ENCODE data around the gene SPATA17.
A peak's percentile ranks its signal among the peaks of the same experiment; 100 is the strongest.

Gene SPATA17

GRCh38 chr1:217899614-217900013 lies 268.5 kb downstream of the SPATA17 start:
- H3K36me3 ChIP-seq (ENCODE audit: insufficient read depth, insufficient read length, low read length), result no peaks in the 10 kb centered on the region
- H3K27me3 ChIP-seq (ENCODE audit: insufficient read depth, insufficient read length), result no peaks in the 10 kb centered on the region
- H3K9ac ChIP-seq (ENCODE audit: insufficient read length, low read depth), result no peak overlapping the region
- no peak overlapping the region for H3K4me3 ChIP-seq (ENCODE audit: insufficient read length, low read depth)
- no peaks in the 10 kb centered on the region for H3K4me1 ChIP-seq (ENCODE audit: insufficient read depth, insufficient read length)
- TF ChIP-seq SUZ12 (IDR thresholded peaks at IDR 0.05; ENCODE audit: extremely low read depth, insufficient read depth, insufficient read length), result no peak
- TF ChIP-seq YY1 (IDR thresholded peaks at IDR 0.05; ENCODE audit: insufficient read depth, insufficient read length), result no peak
- no peak for TF ChIP-seq ZNF274 (IDR thresholded peaks at IDR 0.05; ENCODE audit: low read depth, low read length)
- no peaks in the 10 kb centered on the region for H3K9me3 ChIP-seq (ENCODE audit: insufficient read depth, low read length)
- DNase-seq (ENCODE audit: low read depth, low spot score), result no peak

- Histone ChIP-seq H3K4me3 (ENCODE audit: insufficient read length, low read depth) (no peak overlapping the region), H3K9me3 (ENCODE audit: insufficient read depth, low read length) (no peaks in the 10 kb centered on the region), H3K27me3 (ENCODE audit: insufficient read depth, insufficient read length) (no peaks in the 10 kb centered on the region), H3K4me1 (ENCODE audit: insufficient read depth, insufficient read length) (no peaks in the 10 kb centered on the region), H3K9ac (ENCODE audit: insufficient read length, low read depth) (no peak overlapping the region), H3K36me3 (ENCODE audit: insufficient read depth, insufficient read length, low read length) (no peaks in the 10 kb centered on the region)
- DNase-seq (ENCODE audit: low read depth, low spot score), result no peak
- no peak for TF ChIP-seq ZNF274 (IDR thresholded peaks at IDR 0.05; ENCODE audit: low read depth, low read length)
- TF ChIP-seq YY1 (IDR thresholded peaks at IDR 0.05; ENCODE audit: insufficient read depth, insufficient read length), result no peak
- no peak for TF ChIP-seq SUZ12 (IDR thresholded peaks at IDR 0.05; ENCODE audit: extremely low read depth, insufficient read depth, insufficient read length)
These were observed 276.4 kb downstream of the SPATA17 start for GRCh38 chr1:217907504-217907903.

DNA sequence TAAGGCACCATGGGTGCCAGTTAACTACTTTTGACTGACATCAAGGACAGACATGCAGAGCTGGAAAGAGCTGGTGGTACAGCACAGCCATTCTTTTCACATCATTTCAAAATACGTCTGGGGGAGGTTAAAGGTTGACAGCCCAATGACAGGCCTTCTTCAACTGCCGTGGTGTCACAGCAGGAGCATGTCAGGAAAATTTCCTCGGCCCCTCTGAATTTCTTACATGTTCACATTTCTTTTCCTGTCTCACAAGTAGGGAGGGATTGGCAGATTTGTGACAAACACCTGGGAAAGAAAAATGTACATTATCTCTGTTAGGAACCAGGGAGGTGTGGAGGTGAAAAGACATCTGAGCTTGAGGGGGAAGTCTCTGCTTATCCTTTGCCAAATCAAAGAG lies 279.1 kb downstream of the SPATA17 start:
- no peaks in the 10 kb centered on the region for H3K36me3 ChIP-seq (ENCODE audit: insufficient read depth, insufficient read length, low read length)
- no peaks in the 10 kb centered on the region for H3K27me3 ChIP-seq (ENCODE audit: insufficient read depth, insufficient read length)
- TF ChIP-seq YY1 (IDR thresholded peaks at IDR 0.05; ENCODE audit: insufficient read depth, insufficient read length) (no peak), SUZ12 (IDR thresholded peaks at IDR 0.05; ENCODE audit: extremely low read depth, insufficient read depth, insufficient read length) (no peak)
- no peaks in the 10 kb centered on the region for H3K9me3 ChIP-seq (ENCODE audit: insufficient read depth, low read length)
- H3K9ac ChIP-seq (ENCODE audit: insufficient read length, low read depth), result no peak overlapping the region
- no peaks in the 10 kb centered on the region for H3K4me1 ChIP-seq (ENCODE audit: insufficient read depth, insufficient read length)
- H3K4me3 ChIP-seq (ENCODE audit: insufficient read length, low read depth), result no peak overlapping the region
- DNase-seq (ENCODE audit: low read depth, low spot score), result no peak

GRCh38 chr1:217910791-217911320 lies 279.7 kb downstream of the SPATA17 start:
- DNase-seq (ENCODE audit: low read depth, low spot score), result no peak
- no peaks in the 10 kb centered on the region for H3K27me3 ChIP-seq (ENCODE audit: insufficient read depth, insufficient read length)
- H3K9me3 ChIP-seq (ENCODE audit: insufficient read depth, low read length), result no peaks in the 10 kb centered on the region
- TF ChIP-seq SUZ12 (IDR thresholded peaks at IDR 0.05; ENCODE audit: extremely low read depth, insufficient read depth, insufficient read length), result no peak
- no peak for TF ChIP-seq ZNF274 (IDR thresholded peaks at IDR 0.05; ENCODE audit: low read depth, low read length)
- no peak overlapping the region for H3K4me3 ChIP-seq (ENCODE audit: insufficient read length, low read depth)
- H3K4me1 ChIP-seq (ENCODE audit: insufficient read depth, insufficient read length), result no peaks in the 10 kb centered on the region
- H3K9ac ChIP-seq (ENCODE audit: insufficient read length, low read depth), result no peak overlapping the region
- no peaks in the 10 kb centered on the region for H3K36me3 ChIP-seq (ENCODE audit: insufficient read depth, insufficient read length, low read length)

DNA sequence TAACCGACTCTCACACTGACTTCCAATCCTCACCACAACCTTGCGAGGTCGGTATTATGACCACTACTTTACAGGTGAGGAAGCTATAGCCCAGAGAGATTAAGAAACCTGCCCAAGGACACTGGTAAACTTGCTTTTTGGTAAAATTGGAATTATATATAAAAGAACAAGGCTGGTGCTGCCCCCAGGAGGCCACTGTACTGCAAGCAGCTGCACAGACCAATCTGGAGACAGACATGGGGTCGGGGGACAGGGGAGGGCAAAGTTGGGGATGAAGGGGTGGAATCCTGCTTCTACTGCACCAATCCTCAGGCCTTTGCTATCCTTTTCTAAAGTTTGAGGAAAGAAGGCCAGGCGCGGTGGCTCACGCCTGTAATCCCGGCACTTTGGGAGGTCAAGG lies 280.8 kb downstream of the SPATA17 start:
- no peaks in the 10 kb centered on the region for H3K9me3 ChIP-seq (ENCODE audit: insufficient read depth, low read length)
- H3K27me3 ChIP-seq (ENCODE audit: insufficient read depth, insufficient read length), result no peaks in the 10 kb centered on the region
- no peaks in the 10 kb centered on the region for H3K36me3 ChIP-seq (ENCODE audit: insufficient read depth, insufficient read length, low read length)
- TF ChIP-seq SUZ12 (IDR thresholded peaks at IDR 0.05; ENCODE audit: extremely low read depth, insufficient read depth, insufficient read length) (no peak), YY1 (IDR thresholded peaks at IDR 0.05; ENCODE audit: insufficient read depth, insufficient read length) (no peak), ZNF274 (IDR thresholded peaks at IDR 0.05; ENCODE audit: low read depth, low read length) (no peak)
- H3K4me1 ChIP-seq (ENCODE audit: insufficient read depth, insufficient read length), result no peaks in the 10 kb centered on the region
- no peak overlapping the region for H3K4me3 ChIP-seq (ENCODE audit: insufficient read length, low read depth)
- peak; percentile 13 for DNase-seq (ENCODE audit: low read depth, low spot score)
- H3K9ac ChIP-seq (ENCODE audit: insufficient read length, low read depth), result no peak overlapping the region

- no peak overlapping the region for H3K4me3 ChIP-seq (ENCODE audit: insufficient read length, low read depth)
- H3K36me3 ChIP-seq (ENCODE audit: insufficient read depth, insufficient read length, low read length), result no peaks in the 10 kb centered on the region
- no peaks in the 10 kb centered on the region for H3K4me1 ChIP-seq (ENCODE audit: insufficient read depth, insufficient read length)
- H3K9ac ChIP-seq (ENCODE audit: insufficient read length, low read depth), result no peak overlapping the region
- no peaks in the 10 kb centered on the region for H3K9me3 ChIP-seq (ENCODE audit: insufficient read depth, low read length)
- TF ChIP-seq ZNF274 (IDR thresholded peaks at IDR 0.05; ENCODE audit: low read depth, low read length), result no peak
- no peak for TF ChIP-seq YY1 (IDR thresholded peaks at IDR 0.05; ENCODE audit: insufficient read depth, insufficient read length)
- TF ChIP-seq SUZ12 (IDR thresholded peaks at IDR 0.05; ENCODE audit: extremely low read depth, insufficient read depth, insufficient read length), result no peak
- DNase-seq (ENCODE audit: low read depth, low spot score), result no peak
- no peaks in the 10 kb centered on the region for H3K27me3 ChIP-seq (ENCODE audit: insufficient read depth, insufficient read length)
These were observed 286.2 kb downstream of the SPATA17 start for GRCh38 chr1:217917281-217917887.

DNA sequence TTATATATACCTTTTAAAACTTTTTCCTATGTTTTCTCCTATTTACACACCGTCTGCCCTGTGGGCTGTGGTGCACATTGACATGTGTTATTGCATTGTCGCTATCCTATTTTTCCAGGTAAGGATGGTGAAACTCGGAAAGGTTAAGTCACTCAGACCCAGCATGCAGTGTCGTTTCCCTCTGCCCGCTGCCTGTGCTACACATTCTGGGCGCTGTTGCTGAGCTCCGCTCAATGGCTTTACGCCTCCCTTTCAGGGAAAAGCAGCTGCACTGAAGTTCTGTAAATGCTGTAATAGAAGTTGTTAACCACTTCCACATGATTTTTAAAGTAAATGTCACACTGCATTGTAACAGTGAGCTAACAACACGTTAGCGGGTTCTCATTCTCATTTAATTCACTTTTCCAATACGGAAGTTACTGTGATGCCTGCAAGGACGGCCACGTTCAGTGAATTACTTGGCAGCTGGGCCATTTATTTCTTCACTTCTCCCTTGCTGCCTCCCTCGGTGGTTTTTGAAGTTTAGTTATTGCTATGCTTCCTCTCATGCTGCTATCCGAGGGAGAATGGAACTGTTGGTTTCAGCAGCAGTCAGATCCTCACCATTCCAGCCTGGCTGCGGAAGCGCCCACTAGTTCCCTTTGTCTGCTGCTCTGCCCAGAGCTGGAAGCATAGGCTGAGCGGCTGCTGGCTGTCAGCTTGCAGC lies 288.7 kb downstream of the SPATA17 start:
- TF ChIP-seq SUZ12 (IDR thresholded peaks at IDR 0.05; ENCODE audit: extremely low read depth, insufficient read depth, insufficient read length) (no peak), ZNF274 (IDR thresholded peaks at IDR 0.05; ENCODE audit: low read depth, low read length) (no peak), YY1 (IDR thresholded peaks at IDR 0.05; ENCODE audit: insufficient read depth, insufficient read length) (no peak)
- Histone ChIP-seq H3K4me1 (ENCODE audit: insufficient read depth, insufficient read length) (no peaks in the 10 kb centered on the region), H3K4me3 (ENCODE audit: insufficient read length, low read depth) (no peak overlapping the region), H3K9me3 (ENCODE audit: insufficient read depth, low read length) (no peaks in the 10 kb centered on the region), H3K27me3 (ENCODE audit: insufficient read depth, insufficient read length) (no peaks in the 10 kb centered on the region), H3K9ac (ENCODE audit: insufficient read length, low read depth) (no peak overlapping the region), H3K36me3 (ENCODE audit: insufficient read depth, insufficient read length, low read length) (no peaks in the 10 kb centered on the region)
- DNase-seq (ENCODE audit: low read depth, low spot score), result no peak

Data from NT2/D1 (cell line).